Measurements from ENCODE around the gene NUP54. TPM values are rescaled to one million over a fixed set of nuclear protein-coding genes. Genes with fewer than 3 reads are reported as not detected.

Gene NUP54
- total and polyA plus RNA-seq, 2 of the 8 experiments (the other 6 are each of a cell fraction or from before 2014, with no cell fraction given) = 51.4 to 103 TPM

GRCh38 chr4:76192236-76192635, 44.0 kb upstream of the NUP54 start:
- H4K5ac ChIP-seq (ENCODE audit: insufficient read length, low read depth, low read length) = no peak overlapping the region

More at GRCh38 chr4:76192236-76192635, 44.0 kb upstream of the NUP54 start:
- no peak for DNase-seq (ENCODE audit: low read depth in 1 of 2, low spot score in 2 of 2)
- 94% methylated on average over 2 of the region's 2 CpGs; no CpG with 5 or more reads in 1 of the 2 experiments for WGBS, 2 experiments (ENCODE audit: extremely low coverage in 1 of 2, insufficient coverage in 1 of 2, insufficient read length in 1 of 2, insufficient replicate concordance in 2 of 2, low coverage in 1 of 2, low lambda C conversion rate in 2 of 2, missing lambda C conversion rate in 1 of 2)
- CTCF ChIA-PET (ENCODE audit: partially characterized antibody) = no interaction called here
- Histone ChIP-seq H3K23ac (ENCODE audit: insufficient read length) (no peak overlapping the region), H3K14ac (ENCODE audit: insufficient read length) (no peak overlapping the region), H3K27me3 (replicated peaks in 1 of 4; ENCODE audit: control insufficient read depth in 3 of 4, extremely low read depth in 1 of 4, insufficient read depth in 3 of 4, low read length in 3 of 4) (no peaks in the 10 kb centered on the region), H4K91ac (replicated peaks; ENCODE audit: insufficient read length, low read length) (no peak overlapping the region), H3K79me1 (ENCODE audit: low read depth, low read length) (0 out of 2 replicates have a peak, but pooled peaks cover 4% of the 10 kb centered on the region), H2BK20ac (ENCODE audit: low read length) (no peak overlapping the region), H3K27ac (ENCODE audit: low read depth, low read length) (no peak overlapping the region), H4K20me1 (replicated peaks in 1 of 2; ENCODE audit: control insufficient read depth in 1 of 2, insufficient read depth in 2 of 2, low read length in 2 of 2) (no peaks in the 10 kb centered on the region), H3K36me3 (ENCODE audit: control insufficient read depth in 2 of 4, insufficient read depth in 4 of 4, low read length in 3 of 4) (peaks cover 0 to 28% (median 13%) of the 10 kb centered on the region in 4 experiments; a peak in 4 of 8 replicates), H3K4me3 (ENCODE audit: extremely low read depth in 1 of 4, insufficient read depth in 2 of 4, low read depth in 3 of 4, low read length in 4 of 4) (no peak overlapping the region), H3K9ac (replicated peaks in 1 of 4; ENCODE audit: extremely low read depth in 1 of 4, low read depth in 3 of 4, low read length in 3 of 4) (no peak overlapping the region), H3K23me2 (ENCODE audit: low read depth, low read length) (no peaks in the 10 kb centered on the region), H4K8ac (ENCODE audit: extremely low read depth, insufficient read depth, low read length) (no peak overlapping the region), H3K9me3 (ENCODE audit: insufficient read depth in 2 of 2, low read depth in 1 of 2, low read length in 1 of 2) (peaks cover 14 to 16% of the 10 kb centered on the region in 2 experiments; a peak in 3 of 4 replicates), H3K56ac (replicated peaks; ENCODE audit: insufficient read length, low read depth, low read length) (no peak overlapping the region), H2BK5ac (ENCODE audit: low read depth, low read length) (no peak overlapping the region), H3K4me1 (replicated peaks in 1 of 4; ENCODE audit: control insufficient read depth in 3 of 4, insufficient read depth in 4 of 4, low read length in 3 of 4) (no peaks in the 10 kb centered on the region), H2AK5ac (ENCODE audit: low read depth, low read length) (no peak overlapping the region), H3K18ac (ENCODE audit: extremely low read depth, low read length) (no peak overlapping the region), H3K79me2 (ENCODE audit: control insufficient read depth in 1 of 2, insufficient read depth in 2 of 2, low read length in 2 of 2) (no peaks in the 10 kb centered on the region; a peak in 1 of 4 replicates), H2BK120ac (replicated peaks; ENCODE audit: low read depth, low read length) (no peak overlapping the region), H2BK12ac (ENCODE audit: low read depth, low read length) (no peak overlapping the region), H2BK15ac (ENCODE audit: low read length) (no peak overlapping the region), H3K4me2 (ENCODE audit: insufficient read depth in 1 of 2, low read depth in 2 of 2, low read length in 2 of 2) (no peak overlapping the region), H3K4ac (replicated peaks; ENCODE audit: insufficient read length, low read depth, low read length) (no peak overlapping the region), H2AFZ (ENCODE audit: low read length) (no peak overlapping the region)
- no peak for TF ChIP-seq SIRT6 (IDR thresholded peaks at IDR 0.05; ENCODE audit: low read length)
- no peak for TF ChIP-seq ZNF274 (IDR thresholded peaks at IDR 0.05; ENCODE audit: borderline replicate concordance, extremely low read depth, low read length)
- POLR2A ChIA-PET (ENCODE audit: partially characterized antibody) = no interaction called here
- FAIRE-seq = no peak

Data from H1 (cell line).